Measurements from ENCODE around the gene LHFPL2.
A peak's percentile ranks its signal among the peaks of the same experiment; 100 is the strongest.

GRCh38 chr5:78647838-78648358, 674 bp downstream of the LHFPL2 start:
- TF ChIP-seq FOXM1 (IDR thresholded peaks at IDR 0.05; ENCODE audit: low read depth) (no peak), POLR2AphosphoS5 (IDR thresholded peaks at IDR 0.05; ENCODE audit: low read depth, low read length) (no peak), PBX3 (IDR thresholded peaks at IDR 0.05) (no peak), REST (IDR thresholded peaks at IDR 0.05; ENCODE audit: low read depth, low read length) (no peak), SMC3 (IDR thresholded peaks at IDR 0.05; ENCODE audit: low read depth, low read length) (no peak), SIN3A (IDR thresholded peaks at IDR 0.05; ENCODE audit: borderline replicate concordance, low read depth, low read length) (no peak), ELF1 (IDR thresholded peaks at IDR 0.05) (no peak), CTCF (IDR thresholded peaks at IDR 0.05) (no peak), RAD21 (IDR thresholded peaks at IDR 0.05; ENCODE audit: low read length) (peak; percentile 42), EZH2phosphoT487 (IDR thresholded peaks at IDR 0.05; ENCODE audit: borderline replicate concordance, low read depth) (no peak), YY1 (IDR thresholded peaks at IDR 0.05; ENCODE audit: low read depth) (no peak), MAX (IDR thresholded peaks at IDR 0.05; ENCODE audit: low read depth) (peak; percentile 4; the same call in 1 of the 2 replicates), ZBTB33 (IDR thresholded peaks at IDR 0.05; ENCODE audit: borderline replicate concordance, low read depth) (no peak), NFIC (IDR thresholded peaks at IDR 0.05; ENCODE audit: borderline replicate concordance) (no peak)
